ENCODE results near the gene LILRB5.

- TF ChIP-seq CTCF (IDR thresholded peaks at IDR 0.05 in 8 of 11, conservative IDR thresholded peaks at IDR 0.05 in 3 of 11) (no peak), POLR2AphosphoS5 (IDR thresholded peaks at IDR 0.05) (no peak)
Measured at GRCh38 chr19:54299126-54299498, 42.0 kb upstream of the LILRB5 start.

All from spleen (tissue), 7 donors.